Endothelial cell of umbilical vein (primary cell): ENCODE measurements around the gene BRSK2. TPM values are rescaled to one million over a fixed set of nuclear protein-coding genes. Genes with fewer than 3 reads are reported as not detected.

Experiments used
- BruUV-seq: library from RNA; stranded (reverse); fragments of 400-500 nt; replicated peaks from 2 replicates; lab custom pipeline; 2021; lab: Mats Ljungman, UMichigan
- CTCF ChIA-PET: fragments of 300-600, 350-600 bp; sonication (Branson Sonifier 250); formaldehyde crosslinking; loops from one replicate; lab custom pipeline; 2021; ENCODE audit warnings: antibody characterized with exemption, inconsistent platforms; lab: Charles Lee
- POLR2A ChIA-PET: fragments of 300-600, 350-600 bp; sonication (Branson Sonifier 250); formaldehyde crosslinking; loops from one replicate; lab custom pipeline; 2021; ENCODE audit warnings: antibody characterized with exemption, inconsistent platforms; lab: Charles Lee
- DNase-seq: peaks from one replicate; pipeline ENCODE4 v3.0.0-alpha.2; 2011; ENCODE audit warnings: low read depth, low spot score
- FAIRE-seq: peaks from 2 replicates; lab custom pipeline; 2011; peaks lifted over from hg19 to GRCh38; lab: Jason Lieb, UNC
- H2AFZ ChIP-seq: 2 replicates; pipeline ENCODE4 v1.6.0; 2012; ENCODE audit warnings: low read depth, low read length, control low read depth, inconsistent platforms
- H3K27ac ChIP-seq: 2 replicates; pipeline ENCODE4 v1.5.1; 2011; ENCODE audit warnings: low read depth, mild to moderate bottlenecking, control low read depth, low read length, moderate library complexity; ENCODE audit not compliant: insufficient read depth
- H3K27me3 ChIP-seq, 2 experiments: 2 replicates each; pipeline versions ENCODE4 v1.6.0 to v1.6.1; 2011; ENCODE audit warnings: low read length in 2 of 2, mixed read lengths in 1 of 2; ENCODE audit not compliant: control insufficient read depth in 2 of 2, insufficient read depth in 2 of 2
- H3K36me3 ChIP-seq, 2 experiments: 2 replicates in 1 of 2; 3 replicates in 1 of 2; pipeline ENCODE4 v1.5.1; 2011; ENCODE audit warnings: low read length in 2 of 2, mild to moderate bottlenecking in 1 of 2, moderate library complexity in 1 of 2; ENCODE audit not compliant: control insufficient read depth in 2 of 2, insufficient read depth in 2 of 2; ENCODE audit errors: extremely low read depth in 1 of 2
- H3K4me1 ChIP-seq: 3 replicates; pipeline ENCODE4 v1.5.1; 2011; ENCODE audit warnings: mild to moderate bottlenecking, low read length; ENCODE audit not compliant: control insufficient read depth, insufficient read depth; ENCODE audit errors: extremely low read depth
- H3K4me2 ChIP-seq: 2 replicates; pipeline ENCODE4 v1.6.1; 2011; ENCODE audit warnings: low read length, control low read depth, mixed read lengths; ENCODE audit not compliant: insufficient read depth
- H3K4me3 ChIP-seq, 3 experiments: fragments of 200-600 bp in 1 of 3; sonication (generic), shearing (Covaris generic) in 1 of 3; replicated peaks in 1 of 3; 2 replicates each; pipeline ENCODE4 v1.5.1; 2011 to 2016; ENCODE audit warnings: control low read depth in 3 of 3, low read length in 3 of 3, mild to moderate bottlenecking in 2 of 3, inconsistent platforms in 1 of 3, low read depth in 1 of 3, moderate library complexity in 1 of 3; ENCODE audit not compliant: insufficient read depth in 1 of 3
- H3K79me2 ChIP-seq: 2 replicates; pipeline ENCODE4 v1.6.0; 2012; ENCODE audit warnings: low read length, inconsistent platforms; ENCODE audit not compliant: control insufficient read depth, insufficient read depth
- H3K9ac ChIP-seq: replicated peaks from 2 replicates; pipeline ENCODE3; 2011; ENCODE audit warnings: low read length, control low read depth; ENCODE audit not compliant: insufficient read depth; ENCODE audit errors: extremely low read depth
- H3K9me1 ChIP-seq: replicated peaks from 3 replicates; pipeline ENCODE4 v1.6.0; 2011; ENCODE audit warnings: mild to moderate bottlenecking, low read length; ENCODE audit not compliant: control insufficient read depth, insufficient read depth; ENCODE audit errors: extremely low read depth
- H3K9me3 ChIP-seq: replicated peaks from 2 replicates; pipeline ENCODE4 v1.5.1; 2012; ENCODE audit warnings: low read length, inconsistent platforms; ENCODE audit not compliant: control insufficient read depth, insufficient read depth
- H4K20me1 ChIP-seq: replicated peaks from 2 replicates; pipeline ENCODE3; 2011; ENCODE audit warnings: mild to moderate bottlenecking, low read length; ENCODE audit not compliant: control insufficient read depth, insufficient read depth; ENCODE audit errors: extremely low read depth
- EZH2 ChIP-seq: IDR thresholded peaks from 2 replicates; pipeline ENCODE4 v1.6.1; 2012; ENCODE audit warnings: borderline replicate concordance, low read depth, mild to moderate bottlenecking, moderate library complexity, low read length, inconsistent platforms; ENCODE audit not compliant: severe bottlenecking
- FOS ChIP-seq: IDR thresholded peaks from 2 replicates; pipeline ENCODE4 v1.6.1; 2011; ENCODE audit warnings: mild to moderate bottlenecking, low read length, moderate library complexity, borderline replicate concordance; ENCODE audit not compliant: insufficient read depth
- GATA2 ChIP-seq: IDR thresholded peaks from 2 replicates; pipeline ENCODE4 v1.7.0; 2011; ENCODE audit warnings: low read depth, mild to moderate bottlenecking, moderate library complexity, mixed read lengths, low read length; ENCODE audit not compliant: insufficient read length, insufficient read depth
- JUN ChIP-seq: IDR thresholded peaks from 2 replicates; pipeline ENCODE4 v1.6.1; 2011; ENCODE audit warnings: borderline replicate concordance, low read depth; ENCODE audit not compliant: insufficient read length, insufficient read depth
- MYC ChIP-seq: IDR thresholded peaks from one replicate; pipeline ENCODE4 v1.6.1; 2011; ENCODE audit warnings: mild to moderate bottlenecking, low read depth, low read length
- POLR2A ChIP-seq: IDR thresholded peaks from 2 replicates; pipeline ENCODE4 v1.6.1; 2012; ENCODE audit warnings: low read depth, mild to moderate bottlenecking, control low read depth, low read length
- POLR2AphosphoS5 ChIP-seq: IDR thresholded peaks from 2 replicates; pipeline ENCODE4 v1.6.1; 2012; ENCODE audit warnings: low read depth, mild to moderate bottlenecking, control low read depth, low read length, moderate library complexity; ENCODE audit not compliant: insufficient read depth
- dilution Hi-C: fragments of 300-500 bp; cut with MboI; formaldehyde crosslinking; loops from one replicate; pipeline ENCODE4 v1.15.0; 2019; ENCODE audit warnings: low sequenced_read_pairs; ENCODE audit not compliant: extremely low pct_ligation_motif_present
- intact Hi-C: fragments of 100-400 bp; cut with micrococcal nuclease; formaldehyde crosslinking; loops from one replicate; pipeline ENCODE4 v1.10.0; 2022
- polyA plus RNA-seq, 4 experiments: library from polyadenylated mRNA; depleted of rRNA in 3 of 4; stranded (reverse) in 3 of 4; unstranded in 1 of 4; fragments of >200 nt; gene quantifications; 2 replicates each; pipeline versions ENCODE4 v1.2.1 to v1.2.3, GENCODE V29; 2011 to 2012; ENCODE audit warnings: missing spikeins in 1 of 4
- total RNA-seq: library from RNA; stranded (reverse); gene quantifications from 2 replicates; pipeline ENCODE4 v1.2.3, GENCODE V29; 2021
- TF ChIP-seq, protein P1 (sequence below): IDR thresholded peaks from 2 replicates; pipeline ENCODE4 v1.6.1; 2011; ENCODE audit not compliant: insufficient read depth, insufficient read length
- TF ChIP-seq, protein P2 (sequence below), 2 donors: IDR thresholded peaks; 1 replicate in 1 of 2; 2 replicates in 1 of 2; pipeline ENCODE4 v1.5.1; 2011; ENCODE audit warnings: low read length in 2 of 2, mild to moderate bottlenecking in 2 of 2, moderate library complexity in 2 of 2, control low read depth in 1 of 2, inconsistent platforms in 1 of 2, low read depth in 1 of 2; ENCODE audit not compliant: insufficient read depth in 1 of 2; ENCODE audit errors: extremely low read depth in 1 of 2

The BRSK2 gene
- total and polyA plus RNA-seq, 2 donors (not counting 3 experiments of a cell fraction or from before 2014, with no cell fraction given): 0.08 to 0.20 TPM

DNA sequence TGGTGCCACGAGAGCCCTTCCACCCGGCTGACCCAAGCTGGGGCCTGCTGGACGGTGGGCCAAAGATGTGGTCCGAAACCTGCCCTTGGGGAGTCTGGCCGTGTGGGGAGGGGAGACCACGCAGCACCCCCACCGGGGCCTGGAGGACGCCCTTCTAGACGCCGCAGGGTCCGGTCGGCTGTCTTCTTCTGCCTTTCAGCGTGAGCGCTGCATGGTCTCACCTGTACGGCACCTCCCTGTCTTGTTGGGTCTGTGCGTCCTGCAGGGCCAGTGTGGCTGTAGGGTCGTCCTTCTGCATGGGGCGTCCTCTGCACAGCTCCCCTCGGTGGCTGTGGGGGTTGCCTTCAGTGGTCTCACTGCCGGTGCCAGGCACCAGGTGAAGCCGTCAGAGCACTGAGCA, 2.8 kb downstream of the BRSK2 start:
- no TSS peak for BruUV-seq
- H3K4me3 ChIP-seq: no peak overlapping the region
- no peak overlapping the region for H3K9ac ChIP-seq
- no peaks in the 10 kb centered on the region for H3K9me3 ChIP-seq
- FAIRE-seq (no peak), DNase-seq (no peak)
- H3K9me1 ChIP-seq: no peaks in the 10 kb centered on the region
- intact Hi-C loops (no loop called here), dilution Hi-C loops (no loop called here)
- H3K27me3 ChIP-seq: peaks cover 22 to 29% of the 10 kb centered on the region in 2 experiments
- CTCF ChIA-PET: no interaction called here
- no peaks in the 10 kb centered on the region for H4K20me1 ChIP-seq
- no peak overlapping the region for H3K4me2 ChIP-seq
- H3K36me3 ChIP-seq: no peaks in the 10 kb centered on the region
- POLR2A ChIA-PET: no interaction called here
- no peak overlapping the region for H3K27ac ChIP-seq
- no peaks in the 10 kb centered on the region for H3K79me2 ChIP-seq
- TF ChIP-seq GATA2 (no peak), FOS (no peak), JUN (no peak), POLR2AphosphoS5 (no peak), EZH2 (no peak), POLR2A (no peak), MYC (no peak)
- TF ChIP-seq, protein P1, sequence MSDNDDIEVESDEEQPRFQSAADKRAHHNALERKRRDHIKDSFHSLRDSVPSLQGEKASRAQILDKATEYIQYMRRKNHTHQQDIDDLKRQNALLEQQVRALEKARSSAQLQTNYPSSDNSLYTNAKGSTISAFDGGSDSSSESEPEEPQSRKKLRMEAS: no peak
- TF ChIP-seq, protein P2, sequence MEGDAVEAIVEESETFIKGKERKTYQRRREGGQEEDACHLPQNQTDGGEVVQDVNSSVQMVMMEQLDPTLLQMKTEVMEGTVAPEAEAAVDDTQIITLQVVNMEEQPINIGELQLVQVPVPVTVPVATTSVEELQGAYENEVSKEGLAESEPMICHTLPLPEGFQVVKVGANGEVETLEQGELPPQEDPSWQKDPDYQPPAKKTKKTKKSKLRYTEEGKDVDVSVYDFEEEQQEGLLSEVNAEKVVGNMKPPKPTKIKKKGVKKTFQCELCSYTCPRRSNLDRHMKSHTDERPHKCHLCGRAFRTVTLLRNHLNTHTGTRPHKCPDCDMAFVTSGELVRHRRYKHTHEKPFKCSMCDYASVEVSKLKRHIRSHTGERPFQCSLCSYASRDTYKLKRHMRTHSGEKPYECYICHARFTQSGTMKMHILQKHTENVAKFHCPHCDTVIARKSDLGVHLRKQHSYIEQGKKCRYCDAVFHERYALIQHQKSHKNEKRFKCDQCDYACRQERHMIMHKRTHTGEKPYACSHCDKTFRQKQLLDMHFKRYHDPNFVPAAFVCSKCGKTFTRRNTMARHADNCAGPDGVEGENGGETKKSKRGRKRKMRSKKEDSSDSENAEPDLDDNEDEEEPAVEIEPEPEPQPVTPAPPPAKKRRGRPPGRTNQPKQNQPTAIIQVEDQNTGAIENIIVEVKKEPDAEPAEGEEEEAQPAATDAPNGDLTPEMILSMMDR (IDR thresholded peaks at IDR 0.05; ENCODE audit: extremely low read depth in 1 of 2, insufficient read depth in 1 of 2, low read depth in 1 of 2, low read length in 2 of 2): no peak
- peaks cover 3% of the 10 kb centered on the region for H3K4me1 ChIP-seq
- no peak overlapping the region for H2AFZ ChIP-seq
